ENCODE data around the gene KIF17. TPM values are rescaled to one million over a fixed set of nuclear protein-coding genes. Genes with fewer than 3 reads are reported as not detected.

KIF17 gene
- total RNA-seq = 22.0 and 24.0 TPM in 2 replicates

DNA sequence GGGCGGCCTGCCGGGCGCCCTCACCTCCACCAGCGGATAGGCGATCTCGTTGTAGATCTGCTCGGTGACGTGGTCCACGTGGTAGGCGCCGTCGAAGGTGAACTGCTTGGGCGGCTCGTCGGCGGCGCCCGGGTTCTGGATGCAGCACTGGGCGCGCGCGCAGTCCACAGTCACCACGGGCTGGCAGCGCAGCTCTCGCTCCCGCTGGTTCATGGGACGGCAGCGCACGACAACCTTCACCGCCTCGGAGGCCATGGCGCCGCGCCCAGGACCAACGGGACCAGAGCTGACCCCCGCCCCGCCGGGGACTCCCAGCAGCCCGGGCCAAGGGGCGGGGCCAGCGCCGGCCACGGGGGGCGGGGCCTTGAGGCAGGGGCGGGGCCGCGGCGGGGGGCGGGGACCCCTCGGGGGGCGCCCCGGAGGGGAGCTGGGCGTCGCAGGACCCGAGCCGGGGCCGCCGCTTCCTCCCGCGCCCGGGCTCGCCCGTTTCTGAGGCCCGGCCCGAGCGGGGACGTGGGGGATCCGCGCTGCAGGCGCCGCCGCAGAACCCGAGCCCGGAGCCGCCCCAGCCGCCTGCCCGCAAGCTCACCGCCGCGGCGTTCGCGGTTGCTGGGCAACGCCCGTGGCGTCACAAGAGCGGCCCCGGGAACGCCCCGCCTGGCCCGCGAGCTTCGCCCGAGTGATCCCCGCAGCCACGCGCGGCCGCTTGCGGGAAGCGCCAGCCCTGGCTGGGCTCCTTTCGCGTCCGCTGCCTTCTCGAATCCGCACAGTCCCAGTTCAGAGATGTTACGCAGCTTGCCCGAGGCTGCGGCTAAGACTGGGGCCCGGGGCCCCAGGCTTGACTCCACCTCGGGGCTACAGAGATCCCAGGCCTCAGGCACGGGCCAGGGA lies at the start of gene KIF17:
KIF17 (minus strand) TSS at position 556 of the 891 bp plus-strand sequence; CDS start at position 255, 301 bp downstream.
- DNase-seq (ENCODE audit: low read depth in 2 of 2) = peak in 1 of 2 donors; percentile 75

DNA sequence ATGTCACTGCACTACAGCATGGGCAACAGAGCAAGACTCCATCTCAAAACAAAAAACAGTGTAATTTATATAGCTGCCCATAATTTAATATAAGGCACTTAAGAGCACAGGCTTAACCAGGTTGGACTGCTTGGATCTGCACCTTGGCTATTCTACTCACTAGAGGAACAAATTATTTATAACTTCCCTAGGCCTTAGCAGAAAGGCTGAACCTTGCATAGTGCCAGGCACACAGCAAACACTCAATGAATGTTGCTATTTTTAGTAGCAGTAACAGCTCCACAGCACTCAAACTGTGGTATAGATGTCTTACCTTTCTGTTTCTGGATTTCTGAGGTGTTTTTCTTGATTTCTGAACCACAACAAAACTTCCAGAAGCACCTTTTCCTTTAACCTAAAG lies 49.5 kb upstream of the KIF17 start:
- no peak for DNase-seq (ENCODE audit: low read depth in 2 of 2)

DNA sequence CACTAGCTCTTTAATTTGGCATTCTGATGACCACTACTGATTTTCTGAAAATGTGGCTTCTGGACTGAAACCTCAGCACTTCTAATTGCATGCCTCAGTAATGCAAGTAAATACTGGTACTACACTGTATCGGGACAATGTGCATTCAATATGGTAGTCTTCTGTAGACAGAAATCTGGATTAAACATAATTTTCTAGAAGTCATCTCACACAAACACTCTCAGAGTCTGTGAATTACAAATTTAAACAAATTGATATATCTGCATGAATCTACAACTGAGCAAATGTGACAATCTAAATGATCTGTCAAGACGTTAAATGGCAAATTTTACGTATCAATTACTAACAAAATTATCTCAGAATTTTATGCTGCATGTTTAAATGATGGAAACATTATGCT lies 45.6 kb upstream of the KIF17 start:
- no peak for DNase-seq (ENCODE audit: low read depth in 2 of 2)

DNA sequence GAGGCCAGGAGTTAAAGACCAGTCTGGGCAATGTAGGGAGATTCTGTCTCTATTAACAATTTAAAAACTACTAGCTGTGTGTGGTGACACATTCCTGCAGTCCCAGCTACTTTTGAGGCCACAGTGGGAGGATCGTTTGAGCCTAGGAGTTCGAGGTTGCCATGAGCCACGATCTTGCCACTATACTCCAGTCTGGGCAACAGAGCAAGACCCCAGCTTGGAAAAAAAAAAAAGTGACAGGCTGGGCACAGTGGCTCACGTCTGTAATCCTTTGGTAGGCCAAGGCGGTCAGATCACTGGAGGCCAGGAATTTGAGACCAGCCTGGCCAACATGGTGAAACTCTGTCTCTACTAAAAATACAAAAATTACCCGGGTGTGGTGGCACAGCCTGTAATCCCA lies 42.5 kb upstream of the KIF17 start:
- DNase-seq (ENCODE audit: low read depth in 2 of 2) = no peak

DNA sequence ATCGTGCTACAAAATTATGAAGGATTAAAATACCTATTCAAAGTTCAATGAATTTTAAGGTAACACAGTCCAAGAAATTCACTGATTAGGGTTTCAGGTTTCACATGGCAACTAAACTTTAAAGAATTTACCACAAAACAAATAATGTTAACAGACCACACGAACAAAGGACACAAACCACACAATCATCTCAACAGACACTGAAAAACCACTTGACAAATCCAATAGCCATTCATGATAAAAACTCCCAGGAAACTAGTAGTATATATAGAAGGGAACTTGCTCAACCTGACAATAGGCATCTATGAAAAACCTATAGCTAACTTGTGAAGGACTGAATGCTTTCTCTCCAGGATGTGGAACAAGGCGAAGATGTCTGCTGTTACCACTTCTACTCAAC lies 35.8 kb upstream of the KIF17 start:
- DNase-seq (ENCODE audit: low read depth in 2 of 2) = no peak

DNA sequence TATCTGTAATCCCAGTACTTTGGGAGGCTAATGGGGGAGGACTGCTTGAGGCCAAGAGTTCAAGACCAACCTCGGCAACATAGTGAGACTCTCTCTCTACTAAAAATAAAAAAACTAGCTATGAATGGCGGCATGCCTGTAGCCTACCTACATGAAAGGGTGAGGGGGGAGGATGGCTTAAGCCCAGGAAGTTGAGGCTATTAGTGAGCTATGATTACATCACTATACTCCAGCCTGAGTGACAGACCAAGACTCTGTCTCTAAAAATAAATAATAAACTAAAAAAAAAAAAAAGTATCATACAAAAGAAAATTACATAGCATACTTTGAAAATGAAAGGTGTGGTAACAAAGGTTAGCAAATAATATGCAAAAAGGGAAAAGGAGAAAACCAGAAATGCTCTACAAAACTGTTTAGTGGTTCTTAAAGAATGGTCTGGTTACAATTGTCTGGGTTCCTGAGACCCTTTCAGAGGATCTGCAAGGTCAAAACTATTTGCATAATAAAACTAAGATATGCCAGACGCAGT lies 33.7 kb upstream of the KIF17 start:
- DNase-seq (ENCODE audit: low read depth in 2 of 2) = no peak

DNA sequence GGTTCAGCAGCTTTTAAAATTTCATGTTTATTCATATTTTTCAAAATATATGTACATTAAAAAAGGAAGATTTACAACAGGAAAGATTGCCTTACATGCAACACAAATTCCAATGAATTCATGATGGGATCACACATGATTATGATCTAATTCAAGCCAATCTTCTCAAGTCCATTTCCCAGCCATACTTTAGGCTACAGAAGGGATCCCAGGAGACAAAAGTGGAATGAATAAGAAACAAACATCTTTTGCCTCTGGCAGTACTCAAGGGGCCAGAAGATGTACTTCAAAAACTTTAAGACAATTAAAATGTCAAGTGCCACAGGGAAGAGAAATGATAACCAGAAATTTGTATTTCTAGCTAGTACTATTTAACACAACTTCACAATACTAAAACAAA lies 24.9 kb upstream of the KIF17 start:
- no peak for DNase-seq (ENCODE audit: low read depth in 2 of 2)

DNA sequence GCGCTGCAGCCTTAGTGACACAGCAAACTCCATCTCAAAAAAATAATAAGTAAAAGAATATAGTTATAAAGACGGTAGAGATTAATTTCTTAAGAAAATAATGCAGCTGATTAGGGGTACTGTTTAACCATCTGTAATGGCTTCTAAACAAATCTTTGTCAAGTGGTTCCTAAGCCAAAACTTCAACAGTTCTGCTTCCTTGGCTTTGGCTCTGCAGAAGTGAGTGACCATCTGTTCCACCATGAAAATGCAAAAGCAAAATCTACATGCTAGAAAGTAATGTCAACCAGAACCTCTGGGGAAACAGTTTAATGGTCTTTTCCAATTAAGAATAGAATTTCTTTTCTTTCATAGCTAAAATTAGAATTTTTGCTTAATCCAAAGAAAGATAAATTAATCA lies 23.0 kb upstream of the KIF17 start:
- no peak for DNase-seq (ENCODE audit: low read depth in 2 of 2)

DNA sequence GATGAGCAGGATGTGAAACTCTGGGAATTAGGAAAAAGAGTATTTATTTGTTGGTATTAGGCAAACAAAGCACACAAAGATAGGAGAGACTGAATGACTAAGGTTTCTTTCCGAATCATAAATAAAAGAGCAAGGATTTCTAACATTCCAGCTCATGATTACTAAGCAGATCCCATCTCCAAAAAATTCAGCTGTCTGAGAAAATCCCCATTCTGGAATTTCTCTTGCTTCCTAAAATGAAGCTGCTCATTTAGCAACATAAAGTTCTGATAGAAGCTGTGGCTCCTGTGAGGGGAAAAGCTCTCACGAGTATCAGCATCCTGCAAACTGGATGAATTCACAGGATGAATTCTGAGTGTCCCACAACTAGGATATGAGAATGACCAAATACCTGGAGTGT lies 21.4 kb upstream of the KIF17 start:
- no peak for DNase-seq (ENCODE audit: low read depth in 2 of 2)

DNA sequence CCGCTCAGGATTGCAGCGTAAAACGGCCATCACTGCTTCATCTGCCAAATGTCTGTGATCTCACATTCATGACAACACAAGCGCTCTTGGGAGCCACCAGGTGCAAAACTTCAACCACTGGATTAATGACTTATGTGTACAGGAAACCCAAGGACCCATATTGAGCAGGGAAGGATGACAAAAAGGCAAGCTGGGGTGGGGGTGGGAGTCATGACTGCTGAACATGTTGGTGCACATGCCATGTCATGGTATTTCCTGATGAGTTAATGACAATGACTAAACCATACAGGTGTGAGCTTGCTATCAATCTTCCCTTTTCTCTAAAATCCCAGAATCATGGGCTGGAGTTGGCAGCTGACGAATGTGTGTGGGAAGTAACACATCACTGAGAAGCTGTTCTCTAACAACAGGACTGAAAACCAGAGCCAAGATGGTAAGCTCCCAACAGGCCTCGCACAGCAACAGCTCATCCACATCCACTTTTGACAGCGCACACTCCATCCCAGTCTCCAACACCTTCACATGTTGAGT lies 17.8 kb upstream of the KIF17 start:
- no peak for DNase-seq (ENCODE audit: low read depth in 2 of 2)

DNA sequence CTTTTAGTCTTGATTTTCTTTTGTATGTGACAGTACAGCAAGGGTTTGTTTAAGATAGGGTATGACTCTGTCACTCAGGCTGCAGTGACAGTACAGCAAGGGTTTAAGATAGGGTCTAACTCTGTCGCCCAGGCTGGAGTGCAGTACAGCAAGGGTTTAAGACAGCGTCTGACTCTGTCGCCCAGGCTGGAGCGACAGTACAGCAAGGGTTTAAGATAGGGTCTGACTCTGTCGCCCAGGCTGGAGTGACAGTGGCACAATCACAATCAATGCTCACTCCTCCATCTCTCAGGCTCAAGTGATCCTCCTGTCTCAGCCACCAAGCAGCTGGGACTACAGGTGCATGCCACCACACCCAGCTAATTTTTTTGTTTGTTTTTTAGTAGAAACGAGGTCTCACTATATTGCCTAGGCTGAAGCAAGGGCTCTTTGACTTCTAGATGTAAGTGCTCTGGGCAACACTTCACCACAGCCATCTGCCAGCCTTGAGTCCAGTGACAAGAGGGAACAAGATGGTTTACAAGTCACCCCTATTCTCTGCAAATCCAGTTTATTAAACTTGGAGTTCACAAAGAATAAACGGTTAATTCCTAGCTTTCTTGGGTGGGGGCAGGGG lies 15.7 kb upstream of the KIF17 start:
- DNase-seq (ENCODE audit: low read depth in 2 of 2) = no peak

DNA sequence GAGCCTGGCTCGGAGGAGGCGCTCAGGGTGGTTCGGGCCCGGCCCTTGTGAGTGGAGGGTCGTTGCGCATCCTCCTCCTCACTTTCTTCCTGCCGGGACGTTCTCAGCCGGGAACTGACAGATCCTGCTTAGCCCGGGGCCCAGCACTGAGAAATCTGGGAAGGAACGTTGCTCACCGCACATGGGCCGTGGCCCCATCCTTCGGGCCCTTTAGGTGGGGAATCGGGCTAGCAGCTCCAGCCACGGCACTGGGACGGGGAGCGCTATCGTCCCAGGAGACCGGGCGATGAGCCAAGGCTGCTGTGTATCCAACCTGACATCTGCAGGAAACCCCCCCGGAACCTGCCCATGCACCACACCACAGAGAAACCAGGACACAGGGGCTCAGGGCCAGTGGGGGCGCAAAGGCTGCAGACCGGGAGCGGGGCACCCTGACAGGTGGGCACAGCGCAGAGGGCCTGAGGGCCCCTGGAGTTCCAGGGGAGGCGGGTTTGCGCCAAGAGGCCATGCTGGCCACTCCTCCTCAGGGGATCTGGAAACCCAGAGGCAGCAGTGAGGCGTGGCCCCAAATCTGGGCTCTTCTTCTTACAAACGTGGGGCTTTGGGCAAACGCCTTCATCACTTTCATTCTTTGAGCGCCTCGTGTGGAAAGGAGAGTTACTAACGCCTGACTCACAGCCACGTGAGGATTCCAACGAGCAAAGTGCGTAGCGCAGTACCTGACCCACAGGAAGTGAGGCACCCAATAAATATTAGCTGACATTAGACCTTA lies 15.0 kb upstream of the KIF17 start, which contains the start of gene SH2D5:
SH2D5 (minus strand) TSS at position 116 of the 772 bp plus-strand sequence. CDS start 4,659 bp downstream, outside the sequence.
- peak; percentile 77 to 93 for DNase-seq (ENCODE audit: low read depth in 2 of 2)

DNA sequence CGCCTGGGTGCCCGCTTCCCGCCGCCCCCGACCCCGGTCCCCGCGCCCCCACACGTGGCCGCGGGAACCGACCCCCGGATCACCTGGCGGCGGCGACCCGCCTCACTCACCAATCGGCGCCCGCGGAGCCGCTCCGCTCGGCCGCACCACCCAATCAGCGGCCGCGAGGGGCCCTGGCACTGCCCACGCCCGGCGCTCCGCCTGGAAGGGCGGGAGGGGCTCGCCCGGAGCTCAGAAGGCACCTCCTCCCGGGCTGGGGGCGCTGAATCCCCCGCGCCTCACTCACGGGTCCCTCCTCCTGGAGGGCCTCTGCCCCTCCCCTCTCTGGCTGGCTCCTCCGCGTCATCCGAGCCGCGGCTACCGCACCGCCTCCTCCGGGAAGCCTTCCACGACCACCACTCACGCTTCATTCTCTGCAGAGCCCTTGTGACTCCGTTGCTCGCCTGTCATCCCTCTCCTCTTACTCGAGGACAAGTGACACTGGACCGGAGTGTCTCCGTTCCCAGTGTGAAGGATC lies 14.3 kb upstream of the KIF17 start:
- DNase-seq (ENCODE audit: low read depth in 2 of 2) = peak; percentile 6 to 70

DNA sequence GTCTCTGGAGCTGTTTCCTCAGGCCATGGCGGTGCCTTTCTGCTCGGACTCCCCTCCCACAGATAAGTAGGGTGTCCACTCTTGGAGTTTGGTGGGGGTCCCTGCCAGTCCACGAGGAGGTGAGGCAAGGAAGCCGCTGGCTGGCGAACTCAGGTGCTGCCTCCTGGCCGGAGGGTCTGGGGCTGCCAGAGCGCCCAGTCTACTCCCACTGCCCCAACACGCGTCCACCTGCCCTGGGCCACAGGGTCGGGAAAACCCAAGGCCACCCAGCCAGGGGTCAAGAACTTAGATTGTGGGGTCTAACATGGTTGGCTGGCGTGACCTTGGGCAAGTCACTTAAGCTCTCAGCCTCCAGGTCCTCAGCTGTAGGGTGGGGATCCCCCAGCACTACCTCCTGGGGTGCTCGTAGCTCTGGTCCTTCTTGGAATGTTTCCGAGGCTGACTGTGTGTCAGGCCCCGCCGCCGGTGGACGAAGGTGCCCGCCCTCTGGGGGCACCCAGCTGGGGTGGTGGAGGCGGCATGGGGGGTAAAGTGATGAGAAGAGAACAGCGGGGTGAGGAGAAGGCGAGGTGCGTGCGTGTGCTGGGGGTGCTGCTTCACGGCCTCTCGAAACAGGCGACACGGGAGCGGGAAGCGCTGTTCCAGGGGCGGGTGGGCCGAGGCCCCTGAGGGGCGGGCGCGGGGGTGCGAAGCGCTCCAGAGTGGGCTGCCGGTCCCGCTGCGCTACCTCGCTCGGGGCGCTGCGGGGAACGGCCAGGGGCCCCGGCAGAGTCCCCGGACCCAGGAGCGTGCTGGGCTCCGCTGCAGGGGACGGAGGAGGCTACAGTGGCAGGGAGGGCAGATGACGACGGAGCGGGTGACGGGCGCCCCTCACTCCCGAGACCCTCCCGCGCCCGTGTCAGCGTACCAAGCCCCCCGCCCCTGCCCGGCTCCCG lies 13.5 kb upstream of the KIF17 start:
- DNase-seq (ENCODE audit: low read depth in 2 of 2) = no peak

DNA sequence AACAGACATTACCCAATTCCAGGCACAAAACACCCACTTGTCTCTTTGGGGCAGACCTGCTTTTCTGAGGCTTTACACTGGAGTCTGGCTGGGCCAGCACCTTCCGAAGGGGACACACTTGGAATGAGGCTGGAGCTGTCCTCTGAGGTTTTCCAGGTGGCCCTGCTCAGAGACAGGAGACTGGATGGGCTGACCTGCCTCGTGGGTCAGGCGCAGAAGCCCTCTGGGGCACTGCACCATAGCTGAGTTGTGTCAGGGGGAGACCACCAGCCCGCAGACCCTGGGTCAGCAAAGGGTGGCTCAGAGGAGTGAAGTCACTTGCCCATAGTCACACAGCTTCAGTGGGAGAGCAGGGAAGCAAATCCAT lies 12.9 kb upstream of the KIF17 start:
- DNase-seq (ENCODE audit: low read depth in 2 of 2) = no peak

DNA sequence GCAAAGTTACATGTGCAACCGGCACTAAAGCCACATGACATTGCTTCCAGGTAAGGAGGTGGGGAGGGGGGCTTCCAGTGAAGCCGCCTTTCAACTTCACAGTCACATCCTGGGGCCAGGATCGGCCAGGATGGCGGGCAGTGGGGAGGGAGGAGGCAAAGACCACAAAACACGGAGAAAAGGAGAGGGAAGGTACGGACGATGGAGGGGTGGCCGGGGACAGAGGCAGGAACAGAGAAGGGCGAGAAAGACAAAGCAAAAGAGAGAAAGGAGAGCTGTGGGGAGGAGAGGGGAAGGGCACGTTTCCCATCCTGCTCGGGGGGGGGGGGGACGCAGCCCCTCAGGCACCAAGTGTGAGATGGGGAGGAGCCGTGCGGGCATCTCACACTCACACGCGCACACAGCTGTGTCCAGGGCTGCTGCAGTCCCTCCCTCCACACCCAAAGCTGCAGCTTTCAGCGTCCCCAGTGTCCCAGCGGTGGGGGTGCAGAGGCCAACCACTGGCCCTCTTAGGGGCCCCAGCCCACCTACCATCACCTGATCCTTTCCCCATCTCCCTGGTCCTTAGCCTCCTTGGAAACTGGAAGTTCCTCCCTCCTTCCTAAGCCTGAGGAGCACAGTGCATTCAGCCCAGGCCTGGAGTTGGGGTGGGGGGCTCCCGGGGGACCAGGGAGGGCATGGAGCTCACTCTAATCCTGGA lies 12.3 kb upstream of the KIF17 start:
- no peak for DNase-seq (ENCODE audit: low read depth in 2 of 2)

DNA sequence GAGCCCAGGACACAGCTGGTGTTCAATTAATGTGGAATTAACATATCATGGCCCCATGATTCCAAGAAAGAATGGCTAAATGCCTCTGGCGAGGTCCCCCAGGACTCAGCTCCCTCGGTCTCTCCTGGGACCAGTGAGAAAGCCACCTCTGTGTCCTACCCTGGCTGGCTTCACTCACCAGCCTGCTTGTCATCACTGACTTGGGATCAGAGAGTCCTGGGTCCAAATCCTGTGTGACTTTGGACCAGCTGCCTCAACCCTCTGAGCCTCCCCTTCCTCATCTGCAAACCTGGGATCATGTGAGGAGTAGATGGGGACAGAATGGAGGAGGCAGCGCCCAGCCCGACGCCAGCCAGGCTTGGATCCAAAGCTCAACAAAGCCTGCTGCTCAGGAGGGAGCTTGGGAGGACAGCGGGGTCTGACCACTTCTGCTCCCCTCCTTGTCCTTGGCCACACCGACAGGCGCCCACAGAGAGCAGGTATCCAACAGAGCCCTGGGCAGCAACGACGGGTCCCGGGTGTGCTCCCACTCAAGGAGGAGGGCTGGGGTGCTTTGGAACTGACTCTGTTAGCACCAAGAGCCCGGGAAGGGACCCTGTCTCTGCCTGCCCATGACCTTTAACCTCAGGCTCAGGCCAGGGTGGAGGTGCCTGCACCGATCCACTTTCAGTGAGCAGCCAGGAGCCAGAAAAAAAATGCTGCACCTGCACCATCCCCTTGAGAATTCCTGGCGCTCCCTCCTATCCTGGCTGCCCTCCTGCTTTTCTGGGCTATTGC lies 11.5 kb upstream of the KIF17 start:
- DNase-seq (ENCODE audit: low read depth in 2 of 2) = no peak

DNA sequence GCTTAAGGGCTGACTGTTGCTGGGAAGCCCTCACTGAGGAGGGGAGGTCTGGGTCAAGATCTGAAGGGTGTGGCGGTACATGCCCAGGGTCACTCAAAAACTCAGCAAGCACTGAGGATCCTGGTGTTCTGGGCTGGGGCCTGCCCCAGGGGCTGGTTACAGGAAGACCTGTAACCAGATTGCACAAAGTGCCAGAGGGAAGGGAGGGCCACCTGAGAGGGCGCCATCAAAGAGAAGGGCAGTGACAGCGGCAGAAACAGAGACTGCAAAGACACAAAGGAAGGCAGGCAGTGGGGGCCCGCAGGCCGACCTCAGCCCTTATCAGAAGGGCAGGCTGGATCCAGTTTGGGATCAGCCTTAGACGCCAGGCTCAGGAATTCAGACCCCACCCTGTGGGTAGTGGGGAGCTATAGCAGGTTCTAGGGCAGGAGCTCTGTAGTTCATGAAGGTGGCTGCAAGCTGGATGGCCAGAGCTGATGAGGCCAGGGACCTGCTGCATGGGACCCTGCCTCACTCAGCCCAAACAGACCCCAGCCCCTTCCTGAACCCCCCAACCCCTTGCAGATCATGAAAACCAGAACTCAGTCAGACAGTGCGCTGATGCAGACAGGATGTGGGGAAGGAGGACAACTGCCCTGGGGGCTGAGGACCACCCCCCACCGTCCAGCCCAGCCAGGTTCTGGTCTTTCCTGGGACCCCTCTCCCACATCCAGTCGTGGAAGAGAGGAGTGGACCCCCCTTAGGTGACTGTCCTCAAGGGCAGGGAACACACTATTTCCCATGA lies 10.8 kb upstream of the KIF17 start:
- DNase-seq (ENCODE audit: low read depth in 2 of 2) = no peak

Data from dermis microvascular lymphatic vessel endothelial cell (primary cell).